ENCODE results near the gene NAT8L.

Gene NAT8L

DNA sequence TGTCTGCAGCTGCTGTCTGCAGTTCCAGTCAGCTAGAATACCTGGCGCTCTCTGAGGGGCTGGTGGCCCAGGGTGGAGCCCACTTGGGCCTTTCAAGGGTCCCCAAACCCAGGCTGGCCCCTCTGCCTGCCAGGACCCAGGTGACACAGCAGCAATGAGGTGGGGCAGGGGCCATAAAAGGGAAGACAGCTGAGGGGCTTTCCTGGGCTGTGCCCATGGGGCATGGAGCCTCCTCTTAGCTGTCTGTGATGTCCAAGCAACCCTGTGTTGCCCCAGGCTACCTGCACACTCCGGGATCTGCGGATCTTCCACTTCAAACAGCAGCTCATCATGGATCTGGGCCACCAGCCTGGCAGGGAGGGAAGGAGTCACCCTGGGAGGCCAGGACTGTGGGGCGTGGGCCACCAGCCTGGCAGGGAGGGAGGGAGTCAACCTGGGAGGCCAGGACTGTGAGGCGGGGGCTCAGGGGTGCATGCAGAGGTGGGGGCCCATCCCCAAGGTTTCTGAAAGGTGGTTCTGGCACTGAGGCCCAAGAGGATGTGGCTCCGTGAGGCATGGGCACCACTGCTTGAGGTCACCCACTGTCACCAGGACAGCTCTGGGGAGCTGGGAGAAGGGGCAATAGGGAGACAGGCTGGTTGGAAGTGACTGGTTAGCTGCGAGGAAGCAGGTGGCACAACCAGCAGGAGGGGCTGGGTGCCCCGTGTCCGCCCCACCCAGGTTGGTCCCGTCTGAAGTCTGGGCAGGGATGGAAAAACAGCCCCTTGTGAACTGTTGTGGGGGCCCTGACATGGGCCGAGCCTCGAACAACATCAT, 16.3 kb downstream of the NAT8L start:
- DNase-seq (ENCODE audit: low read depth, low spot score) = no peak

- no peak for DNase-seq (ENCODE audit: low read depth, low spot score)
These were observed 17.1 kb downstream of the NAT8L start for GRCh38 chr4:2075987-2076907.

DNA sequence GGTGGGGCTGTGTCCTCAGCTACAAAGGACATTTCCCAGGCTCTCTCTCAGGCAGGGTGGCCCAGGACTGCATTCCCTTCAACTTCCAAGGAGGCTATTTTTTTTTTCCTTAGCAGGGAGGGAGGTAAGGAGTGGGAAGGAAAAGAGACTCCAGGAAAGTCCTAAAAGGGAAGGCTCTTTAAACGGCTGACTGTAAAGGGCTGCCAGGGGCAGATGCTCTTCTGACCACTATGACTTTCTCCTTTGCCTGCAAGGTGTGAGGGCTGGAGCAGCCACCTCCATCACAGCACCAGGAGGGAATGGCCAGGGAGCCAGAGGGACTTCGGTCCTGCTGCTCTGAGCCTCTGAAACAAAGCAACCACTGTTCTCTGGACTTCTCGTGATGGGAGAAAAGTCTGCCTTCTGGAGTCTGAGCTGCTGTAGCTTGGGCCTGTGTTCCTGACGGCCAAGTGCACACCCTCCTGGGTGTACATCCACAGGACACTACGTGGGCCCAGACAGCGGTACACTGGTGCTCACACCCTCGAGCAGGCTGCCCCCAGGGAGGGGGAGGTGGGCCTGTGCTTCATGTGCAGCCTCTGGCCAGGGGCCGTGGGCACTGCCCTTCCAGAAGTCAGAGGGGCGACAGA, 17.9 kb downstream of the NAT8L start:
- DNase-seq (ENCODE audit: low read depth, low spot score) = no peak

DNA sequence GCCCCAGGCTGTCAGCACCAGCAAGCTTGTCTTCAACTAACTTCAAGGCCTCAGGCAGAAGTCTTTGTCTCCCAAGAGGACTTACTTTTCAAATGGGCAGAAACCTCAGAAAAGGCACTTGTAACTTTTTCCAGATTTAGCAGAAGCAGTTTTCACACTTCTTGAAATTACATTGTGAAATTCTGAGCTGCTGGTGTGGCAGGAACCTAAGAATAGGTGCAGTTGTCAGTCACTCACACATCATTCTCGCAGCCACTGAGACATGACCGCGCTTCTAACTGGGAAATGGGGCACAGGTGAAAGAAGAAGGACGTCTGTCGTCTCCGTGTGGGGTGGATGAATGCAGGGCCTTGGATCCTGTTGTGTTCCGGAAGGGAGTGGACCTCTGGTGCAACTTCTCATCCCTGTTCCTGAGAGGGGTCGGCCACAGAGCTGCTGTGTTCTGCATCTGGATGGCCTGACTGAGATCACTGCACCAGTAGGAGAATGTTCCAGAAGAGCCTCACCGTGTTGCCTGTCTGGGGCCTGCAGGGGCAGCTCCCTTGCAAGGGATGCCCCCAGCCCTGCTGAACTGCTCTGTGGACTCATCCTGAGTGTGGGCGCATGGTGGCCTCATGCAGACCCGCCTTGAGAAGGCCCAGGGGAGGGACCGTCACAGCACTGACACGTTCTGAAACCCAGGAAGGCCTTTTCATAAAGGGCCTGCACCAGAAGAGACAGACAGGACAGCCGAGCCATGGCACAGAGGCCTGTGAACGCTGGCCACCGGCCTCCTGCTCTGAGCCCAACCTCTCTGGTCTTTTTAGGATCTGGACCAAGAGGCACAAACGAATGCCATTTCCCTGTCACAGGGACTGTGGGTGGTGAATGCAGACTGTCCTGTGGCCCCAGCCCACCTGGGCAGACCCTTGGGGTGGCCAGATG, 18.7 kb downstream of the NAT8L start:
- no peak for DNase-seq (ENCODE audit: low read depth, low spot score)

- no peak for DNase-seq (ENCODE audit: low read depth, low spot score)
These were observed 19.5 kb downstream of the NAT8L start for GRCh38 chr4:2078584-2078983.

- no peak for DNase-seq (ENCODE audit: low read depth, low spot score)
These were observed 19.9 kb downstream of the NAT8L start for GRCh38 chr4:2079006-2079405.

DNA sequence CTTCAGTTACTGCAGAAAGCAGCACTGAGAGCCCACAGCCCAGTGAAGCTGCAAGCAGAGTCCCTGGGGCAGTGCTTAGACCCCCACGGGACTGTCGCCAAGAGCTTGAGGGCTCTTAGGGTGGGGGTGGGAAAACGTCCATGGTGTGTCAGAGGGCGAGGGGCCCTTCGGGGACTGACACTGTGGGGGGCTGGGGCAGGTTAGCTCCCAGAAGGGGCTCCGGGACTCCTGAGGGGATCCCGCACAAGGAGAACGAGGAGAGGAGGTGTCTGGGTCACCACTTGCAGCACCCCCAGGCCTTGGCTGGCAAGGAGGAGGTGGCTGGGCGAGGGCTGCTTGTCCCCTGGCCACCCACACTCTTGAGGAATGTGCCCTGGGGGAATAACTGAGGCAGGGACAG, 20.8 kb downstream of the NAT8L start:
- DNase-seq (ENCODE audit: low read depth, low spot score) = no peak

- no peak for DNase-seq (ENCODE audit: low read depth, low spot score)
These were observed 21.5 kb downstream of the NAT8L start for GRCh38 chr4:2080429-2081300.

GRCh38 chr4:2081540-2081939, 22.4 kb downstream of the NAT8L start:
- no peak for DNase-seq (ENCODE audit: low read depth, low spot score)

DNA sequence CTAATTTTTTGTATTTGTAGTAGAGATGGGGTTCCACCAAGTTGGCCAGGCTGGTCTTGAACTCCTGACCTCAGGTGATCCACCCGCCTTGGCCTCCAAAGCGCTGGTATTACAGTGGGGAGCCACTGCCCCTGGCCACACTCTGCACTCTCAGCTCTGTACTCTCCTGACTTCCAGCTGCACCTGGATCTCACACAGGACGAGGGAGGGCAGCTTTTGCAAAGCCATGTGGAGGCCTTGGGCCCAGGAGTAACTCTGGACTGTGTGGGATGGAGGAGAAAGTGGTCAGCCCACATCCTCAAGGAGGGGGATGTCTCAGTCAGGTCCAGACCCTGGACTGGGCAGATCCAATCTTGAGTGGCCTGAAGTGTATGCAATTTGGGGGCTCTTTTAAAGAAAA, 23.0 kb downstream of the NAT8L start:
- DNase-seq (ENCODE audit: low read depth, low spot score) = no peak

GRCh38 chr4:2082627-2083026, 23.5 kb downstream of the NAT8L start:
- DNase-seq (ENCODE audit: low read depth, low spot score) = no peak

DNA sequence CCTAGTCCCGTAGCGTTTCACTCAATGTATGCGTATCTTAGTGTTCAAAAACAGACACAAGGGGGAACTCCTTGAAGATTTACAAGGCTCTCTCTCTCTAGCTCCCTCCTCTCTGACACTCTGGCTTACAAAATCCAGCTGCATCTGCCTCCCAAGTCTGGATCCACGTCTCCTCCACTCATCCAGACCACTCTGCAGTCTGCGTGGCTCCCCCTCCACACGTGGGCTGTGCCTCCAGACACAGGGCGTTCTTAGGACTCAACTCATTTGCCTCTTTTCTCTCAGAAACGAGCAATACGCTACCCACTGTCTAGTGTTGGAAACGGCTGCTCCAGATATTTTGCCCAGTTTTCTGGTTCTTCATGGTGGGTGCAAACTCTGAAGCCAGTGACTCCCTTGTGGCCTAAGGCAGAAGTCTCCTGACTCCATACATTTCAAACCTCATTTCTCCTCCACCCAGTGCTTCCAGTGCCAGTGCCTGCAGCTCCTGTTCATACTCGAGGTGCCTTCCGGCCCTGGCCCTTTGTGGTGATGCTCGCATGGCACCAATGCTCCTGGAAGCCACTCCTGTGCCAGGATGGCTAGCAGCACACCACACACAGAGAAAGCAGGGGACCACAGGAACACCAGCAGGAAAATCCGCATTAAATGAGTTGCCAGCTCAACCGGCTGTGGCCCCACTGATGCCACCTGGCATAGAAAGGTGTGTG, 24.1 kb downstream of the NAT8L start:
- no peak for DNase-seq (ENCODE audit: low read depth, low spot score)

DNA sequence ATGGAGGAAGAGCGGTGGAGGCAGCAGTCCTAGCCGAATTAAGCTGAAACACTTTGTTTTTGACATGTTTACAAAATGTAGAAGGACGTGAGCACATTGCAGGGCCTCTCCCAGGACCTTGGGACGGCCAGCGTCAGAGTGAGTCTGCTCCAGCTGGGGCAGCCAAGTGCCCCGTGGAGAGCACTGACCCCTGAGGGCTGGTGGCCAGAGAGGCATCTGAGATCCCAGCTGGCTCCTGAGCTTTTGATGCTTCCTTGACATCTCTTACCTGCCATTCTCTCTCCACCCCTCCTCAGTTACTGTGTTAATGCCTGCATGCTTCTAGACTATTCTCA, 24.7 kb downstream of the NAT8L start:
- no peak for DNase-seq (ENCODE audit: low read depth, low spot score)

- DNase-seq (ENCODE audit: low read depth, low spot score) = no peak
These were observed 25.2 kb downstream of the NAT8L start for GRCh38 chr4:2084316-2084715.

DNA sequence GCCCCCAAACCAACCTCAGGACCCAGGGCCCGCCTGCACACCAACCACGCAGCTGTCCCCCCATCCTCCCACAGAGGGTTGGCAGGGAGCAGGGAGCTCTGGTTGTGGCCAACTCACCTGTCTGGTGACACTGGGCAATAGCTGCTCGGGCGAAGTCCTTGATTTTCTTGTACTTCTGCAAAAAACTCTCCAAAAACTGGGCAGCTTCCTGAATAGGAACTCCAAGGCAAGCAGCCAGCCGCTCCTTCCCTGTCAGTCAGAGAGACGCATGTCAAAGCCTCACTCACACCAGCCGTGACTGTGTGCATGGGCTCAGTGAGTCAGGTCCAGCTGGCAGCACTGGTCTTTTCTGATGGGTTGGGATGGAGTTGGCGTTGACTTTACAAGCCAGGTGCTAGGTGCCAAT, 26.4 kb downstream of the NAT8L start:
- DNase-seq (ENCODE audit: low read depth, low spot score) = no peak

DNA sequence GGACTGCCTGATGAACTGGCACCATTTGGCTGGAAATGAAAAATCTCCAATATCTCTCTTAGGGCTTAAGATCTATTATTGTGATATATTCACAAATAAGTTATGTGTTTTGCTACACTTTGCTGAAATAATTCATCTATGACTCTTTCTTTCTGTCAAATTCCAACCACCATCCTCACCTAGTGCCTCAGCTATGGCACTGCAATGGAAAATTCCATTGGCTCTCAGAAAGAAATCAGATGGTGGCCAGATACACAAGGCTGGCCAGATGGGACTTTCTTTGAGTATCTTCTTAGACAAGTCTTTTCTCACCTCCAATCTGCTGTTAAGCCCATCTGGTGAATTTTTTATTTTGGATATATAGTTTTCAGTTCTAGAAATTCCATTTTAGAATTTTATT, 28.0 kb downstream of the NAT8L start:
- DNase-seq (ENCODE audit: low read depth, low spot score) = no peak

DNA sequence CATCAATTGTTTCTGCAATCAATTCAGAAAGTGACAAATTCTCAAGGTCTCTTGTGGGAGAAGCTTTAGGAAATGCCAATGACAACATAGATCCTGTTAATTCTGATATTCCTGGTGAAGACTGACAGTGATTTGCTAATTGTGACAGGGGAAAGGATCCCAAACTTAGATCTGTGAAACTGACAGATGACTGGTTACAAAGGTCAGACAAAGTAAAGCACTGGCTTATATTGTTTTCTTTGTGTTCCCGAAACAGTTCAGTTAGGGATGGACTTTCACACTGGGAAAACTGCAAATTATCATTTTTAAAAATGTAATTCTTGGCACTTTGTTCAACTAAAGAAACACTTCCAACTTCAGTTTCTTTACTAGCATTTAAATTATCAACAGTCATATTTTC, 30.1 kb downstream of the NAT8L start:
- no peak for DNase-seq (ENCODE audit: low read depth, low spot score)

DNA sequence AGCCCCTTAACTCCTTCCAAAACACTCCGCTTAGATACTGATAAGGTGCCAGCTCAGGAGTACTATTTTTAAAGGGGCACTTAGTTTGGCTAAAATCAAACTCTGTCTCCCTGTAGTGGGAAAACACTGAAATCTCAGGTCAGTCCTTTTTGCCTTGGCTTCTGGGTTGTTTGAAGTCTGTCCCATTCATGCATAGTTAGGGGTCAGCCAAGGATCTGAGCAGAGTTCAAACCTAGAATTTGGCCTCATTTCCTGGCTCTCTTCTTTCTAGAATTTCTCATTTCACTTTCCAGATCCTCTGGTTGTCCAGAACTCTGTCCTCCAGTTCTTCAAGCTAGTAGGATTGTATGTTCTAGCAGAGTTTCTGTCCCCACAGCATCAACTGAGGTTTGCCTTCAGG, 31.5 kb downstream of the NAT8L start:
- DNase-seq (ENCODE audit: low read depth, low spot score) = no peak

- no peak for DNase-seq (ENCODE audit: low read depth, low spot score)
These were observed 33.0 kb downstream of the NAT8L start for GRCh38 chr4:2091990-2092668.
